Neural progenitor cell (in vitro differentiated cells): ENCODE measurements around the gene AK6. TPM values are rescaled to one million over a fixed set of nuclear protein-coding genes. Genes with fewer than 3 reads are reported as not detected.
A peak's percentile ranks its signal among the peaks of the same experiment; 100 is the strongest.
"Not testable (repeated sequence)": the region's sequence is repeated elsewhere in the genome, so short reads cannot be mapped to it uniquely, and the experiment has no call there.

ENCODE experiments used
- DNase-seq: peaks from one replicate; pipeline ENCODE4 v3.0.0-alpha.2; 2016; ENCODE audit warnings: low spot score
- H2AFZ ChIP-seq: fragments of 200-600 bp; sonication (generic); replicated peaks from 2 replicates; pipeline ENCODE4 v1.6.1; 2016; ENCODE audit warnings: antibody characterized with exemption
- H3F3A ChIP-seq: fragments of 200-600 bp; sonication (generic); 2 replicates; pipeline ENCODE4 v1.6.1; 2016; ENCODE audit warnings: antibody characterized with exemption, low read depth
- H3K27ac ChIP-seq: fragments of 200-600 bp; sonication (generic); 2 replicates; pipeline ENCODE4 v1.5.1; 2016; ENCODE audit warnings: mild to moderate bottlenecking
- H3K27me3 ChIP-seq: fragments of 200-600 bp; sonication (generic); 2 replicates; pipeline ENCODE4 v1.6.1; 2016; ENCODE audit warnings: mild to moderate bottlenecking, moderate library complexity
- H3K36me3 ChIP-seq: fragments of 200-600 bp; sonication (generic); 2 replicates; pipeline ENCODE4 v1.5.1; 2016
- H3K4me1 ChIP-seq: fragments of 200-600 bp; sonication (generic); 2 replicates; pipeline ENCODE4 v1.6.1; 2016; ENCODE audit warnings: mixed run types
- H3K4me2 ChIP-seq: fragments of 200-600 bp; sonication (generic); 2 replicates; pipeline ENCODE4 v1.6.1; 2016
- H3K4me3 ChIP-seq: fragments of 200-600 bp; sonication (generic); 2 replicates; pipeline ENCODE4 v1.5.1; 2016
- H3K79me2 ChIP-seq: fragments of 200-600 bp; sonication (generic); 2 replicates; pipeline ENCODE4 v1.6.1; 2016; ENCODE audit warnings: low read depth
- H3K9ac ChIP-seq: fragments of 200-600 bp; sonication (generic); 2 replicates; pipeline ENCODE4 v1.6.1; 2016
- H3K9me3 ChIP-seq: fragments of 200-600 bp; sonication (generic); 2 replicates; pipeline ENCODE4 v1.5.1; 2016; ENCODE audit warnings: low read depth
- H4K20me1 ChIP-seq: fragments of 200-600 bp; sonication (generic); 2 replicates; pipeline ENCODE4 v1.6.1; 2016; ENCODE audit warnings: low read depth
- H3K27ac Mint-ChIP-seq: 3 replicates; pipeline ENCODE4 v1.8.0; 2021; ENCODE audit warnings: mixed read lengths
- H3K27me3 Mint-ChIP-seq: 2 replicates; pipeline ENCODE4 v1.8.0; 2022; ENCODE audit warnings: low read depth, mild to moderate bottlenecking, inconsistent platforms, moderate library complexity, mixed read lengths; ENCODE audit not compliant: insufficient read depth
- H3K36me3 Mint-ChIP-seq: 3 replicates; pipeline ENCODE4 v1.8.0; 2021; ENCODE audit warnings: mixed read lengths
- H3K4me1 Mint-ChIP-seq: 3 replicates; pipeline ENCODE4 v1.8.0; 2021; ENCODE audit warnings: mixed read lengths
- H3K4me3 Mint-ChIP-seq: 3 replicates; pipeline ENCODE4 v1.8.0; 2021; ENCODE audit warnings: mild to moderate bottlenecking, moderate library complexity, mixed read lengths
- H3K9me3 Mint-ChIP-seq: 3 replicates; pipeline ENCODE4 v1.8.0; 2020; ENCODE audit warnings: mixed read lengths
- CTCF ChIP-seq: fragments of 200-600 bp; sonication (generic); IDR thresholded peaks from 2 replicates; pipeline ENCODE4 v1.5.1; 2017; ENCODE audit warnings: antibody characterized with exemption, mild to moderate bottlenecking
- EZH2 ChIP-seq: fragments of 200-600 bp; sonication (generic); IDR thresholded peaks from 2 replicates; pipeline ENCODE4 v1.6.1; 2017; ENCODE audit warnings: antibody characterized with exemption, mild to moderate bottlenecking, moderate library complexity
- EZH2phosphoT487 ChIP-seq: fragments of 200-600 bp; sonication (generic); IDR thresholded peaks from 2 replicates; pipeline ENCODE4 v1.6.1; 2017; ENCODE audit warnings: antibody characterized with exemption
- total RNA-seq: library from RNA; depleted of rRNA; stranded (reverse); fragments of >200 nt; gene quantifications from 2 replicates; pipeline ENCODE4 v1.2.3, GENCODE V29; 2015; ENCODE audit warnings: low replicate concordance

Gene AK6
- total RNA-seq, 1 donor from 2014 or later, result 50.4 TPM

GRCh38 chr5:69341520-69342161, 27.7 kb downstream of the AK6 start:
- no peaks in the 10 kb centered on the region for H3K36me3 Mint-ChIP-seq
- H3K36me3 ChIP-seq, result no peaks in the 10 kb centered on the region
- TF ChIP-seq EZH2phosphoT487 (no peak), EZH2 (no peak), CTCF (no peak)

GRCh38 chr5:69335341-69335935, 33.9 kb downstream of the AK6 start:
- H4K20me1 ChIP-seq, result no peaks in the 10 kb centered on the region
- no peak overlapping the region for H3K4me3 ChIP-seq
- H3K27ac ChIP-seq, result no peak overlapping the region
- H3F3A ChIP-seq, result no peaks in the 10 kb centered on the region
- TF ChIP-seq EZH2 (no peak), EZH2phosphoT487 (no peak), CTCF (no peak)
- Mint-ChIP-seq H3K4me1 (no peaks in the 10 kb centered on the region), H3K27me3 (peaks cover 6% of the 10 kb centered on the region), H3K36me3 (no peaks in the 10 kb centered on the region), H3K27ac (no peak overlapping the region), H3K9me3 (no peaks in the 10 kb centered on the region), H3K4me3 (no peak overlapping the region)
- H3K79me2 ChIP-seq, result no peaks in the 10 kb centered on the region
- DNase-seq, result no peak
- H3K9me3 ChIP-seq, result no peaks in the 10 kb centered on the region
- H3K36me3 ChIP-seq, result no peaks in the 10 kb centered on the region
- H2AFZ ChIP-seq, result peak overlapping the region; percentile 98
- H3K4me1 ChIP-seq, result no peaks in the 10 kb centered on the region
- no peak overlapping the region for H3K4me2 ChIP-seq
- H3K9ac ChIP-seq, result no peak overlapping the region
- no peaks in the 10 kb centered on the region for H3K27me3 ChIP-seq

More at GRCh38 chr5:69341520-69342161, 27.7 kb downstream of the AK6 start:
- Histone ChIP-seq H3K4me3 (no peak overlapping the region), H3K4me2 (no peak overlapping the region), H3K9me3 (no peaks in the 10 kb centered on the region), H3K27me3 (no peaks in the 10 kb centered on the region), H3K27ac (no peak overlapping the region), H3K4me1 (no peaks in the 10 kb centered on the region), H3K79me2 (no peaks in the 10 kb centered on the region), H2AFZ (no peak overlapping the region), H3F3A (no peaks in the 10 kb centered on the region), H4K20me1 (no peaks in the 10 kb centered on the region), H3K9ac (no peak overlapping the region)
- DNase-seq, result no peak
- H3K27ac Mint-ChIP-seq, result no peak overlapping the region
- no peaks in the 10 kb centered on the region for H3K4me1 Mint-ChIP-seq
- H3K9me3 Mint-ChIP-seq, result no peaks in the 10 kb centered on the region
- no peak overlapping the region for H3K4me3 Mint-ChIP-seq
- H3K27me3 Mint-ChIP-seq, result no peaks in the 10 kb centered on the region

- TF ChIP-seq CTCF (peak; percentile 81), EZH2phosphoT487 (no peak)
- Histone ChIP-seq H4K20me1 (no peaks in the 10 kb centered on the region), H3K27me3 (no peaks in the 10 kb centered on the region), H3K4me1 (no peaks in the 10 kb centered on the region), H3K9me3 (no peaks in the 10 kb centered on the region), H3K79me2 (no peaks in the 10 kb centered on the region), H3K4me3 (no peak overlapping the region), H3F3A (no peaks in the 10 kb centered on the region), H3K9ac (no peak overlapping the region), H3K4me2 (peak overlapping the region; percentile 57), H2AFZ (peak overlapping the region; percentile 98), H3K36me3 (no peaks in the 10 kb centered on the region), H3K27ac (no peak overlapping the region)
- DNase-seq, result peak; percentile 90
- Mint-ChIP-seq H3K27me3 (peaks cover 6% of the 10 kb centered on the region), H3K9me3 (no peaks in the 10 kb centered on the region), H3K4me3 (no peak overlapping the region), H3K4me1 (no peaks in the 10 kb centered on the region), H3K27ac (no peak overlapping the region), H3K36me3 (no peaks in the 10 kb centered on the region)
Observed at GRCh38 chr5:69334793-69335268, 34.5 kb downstream of the AK6 start.

GRCh38 chr5:69333668-69334315, 35.5 kb downstream of the AK6 start:
- H3K27ac Mint-ChIP-seq, H3K9me3 Mint-ChIP-seq: not testable (repeated sequence)

More at GRCh38 chr5:69333668-69334315, 35.5 kb downstream of the AK6 start:
- not testable (repeated sequence) for H3K36me3 ChIP-seq, H3K36me3 Mint-ChIP-seq, H3K4me3 ChIP-seq, H3F3A ChIP-seq, H3K9ac ChIP-seq, H2AFZ ChIP-seq, DNase-seq, H3K79me2 ChIP-seq, H4K20me1 ChIP-seq, H3K4me1 Mint-ChIP-seq, H3K4me1 ChIP-seq, H3K4me2 ChIP-seq, H3K27me3 Mint-ChIP-seq, H3K27ac ChIP-seq, H3K27me3 ChIP-seq, H3K4me3 Mint-ChIP-seq, H3K9me3 ChIP-seq
